ENCODE results near the gene ZNF804A. TPM values are rescaled to one million over a fixed set of nuclear protein-coding genes. Genes with fewer than 3 reads are reported as not detected.
"Not testable (repeated sequence)": the region's sequence is repeated elsewhere in the genome, so short reads cannot be mapped to it uniquely, and the experiment has no call there.

Gene ZNF804A
- total RNA-seq, 2 experiments from 2014 or later, result not detected

GRCh38 chr2:184875212-184875611 lies 276.9 kb downstream of the ZNF804A start:
- Mint-ChIP-seq H3K36me3 (ENCODE audit: low read depth) (no peaks in the 10 kb centered on the region), H3K4me1 (ENCODE audit: low read depth) (no peaks in the 10 kb centered on the region), H3K4me3 (no peak overlapping the region), H3K27ac (no peak overlapping the region), H3K9me3 (ENCODE audit: insufficient read depth) (peaks cover 4% of the 10 kb centered on the region), H3K27me3 (ENCODE audit: low read depth) (no peaks in the 10 kb centered on the region)
- CTCF ChIA-PET, result no interaction called here
- POLR2A ChIA-PET, result no interaction called here
- no peak for DNase-seq
- no peak for ATAC-seq

GRCh38 chr2:184875911-184876310 lies 277.6 kb downstream of the ZNF804A start:
- H3K9me3 Mint-ChIP-seq (ENCODE audit: insufficient read depth), result no peaks in the 10 kb centered on the region
- no peaks in the 10 kb centered on the region for H3K4me1 Mint-ChIP-seq (ENCODE audit: low read depth)
- ATAC-seq, result no peak
- no peaks in the 10 kb centered on the region for H3K27me3 Mint-ChIP-seq (ENCODE audit: low read depth)
- H3K27ac Mint-ChIP-seq, result no peak overlapping the region
- CTCF ChIA-PET, result no interaction called here
- H3K36me3 Mint-ChIP-seq (ENCODE audit: low read depth), result no peaks in the 10 kb centered on the region
- POLR2A ChIA-PET, result no interaction called here
- no peak overlapping the region for H3K4me3 Mint-ChIP-seq
- DNase-seq, result no peak

DNA sequence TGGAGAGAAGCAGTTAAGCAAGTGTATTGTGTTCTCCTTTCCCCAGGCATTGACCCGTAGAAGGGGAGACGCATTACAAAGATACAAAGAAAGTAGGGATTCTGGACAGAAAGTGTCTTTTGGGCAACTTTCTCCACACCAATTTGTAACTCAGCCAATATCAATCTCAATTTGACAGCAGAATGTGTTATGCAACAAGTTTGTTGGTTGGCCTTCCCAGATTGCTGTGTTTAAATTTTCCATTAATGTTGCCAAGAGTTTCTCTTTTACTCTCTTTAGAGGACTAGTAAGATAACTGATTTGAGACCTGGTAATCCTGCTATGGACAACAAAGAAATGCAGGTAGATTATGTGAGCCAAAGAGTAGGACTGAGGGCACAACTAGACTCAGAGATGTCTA lies 279.6 kb downstream of the ZNF804A start:
- DNase-seq, result no peak
- Mint-ChIP-seq H3K4me1 (ENCODE audit: low read depth) (no peaks in the 10 kb centered on the region), H3K27me3 (ENCODE audit: low read depth) (no peaks in the 10 kb centered on the region), H3K4me3 (no peak overlapping the region), H3K36me3 (ENCODE audit: low read depth) (no peaks in the 10 kb centered on the region), H3K9me3 (ENCODE audit: insufficient read depth) (no peaks in the 10 kb centered on the region), H3K27ac (no peak overlapping the region)
- POLR2A ChIA-PET, result no interaction called here
- CTCF ChIA-PET, result no interaction called here
- ATAC-seq, result no peak

GRCh38 chr2:184879671-184880070 lies 281.3 kb downstream of the ZNF804A start:
- no peak for ATAC-seq
- ChIA-PET POLR2A (no interaction called here), CTCF (no interaction called here)
- peaks cover under 1% of the 10 kb centered on the region for H3K9me3 Mint-ChIP-seq (ENCODE audit: insufficient read depth)
- no peaks in the 10 kb centered on the region for H3K27me3 Mint-ChIP-seq (ENCODE audit: low read depth)
- H3K27ac Mint-ChIP-seq, result no peak overlapping the region
- no peak for DNase-seq
- H3K4me3 Mint-ChIP-seq, result no peak overlapping the region
- no peaks in the 10 kb centered on the region for H3K36me3 Mint-ChIP-seq (ENCODE audit: low read depth)
- H3K4me1 Mint-ChIP-seq (ENCODE audit: low read depth), result no peaks in the 10 kb centered on the region

DNA sequence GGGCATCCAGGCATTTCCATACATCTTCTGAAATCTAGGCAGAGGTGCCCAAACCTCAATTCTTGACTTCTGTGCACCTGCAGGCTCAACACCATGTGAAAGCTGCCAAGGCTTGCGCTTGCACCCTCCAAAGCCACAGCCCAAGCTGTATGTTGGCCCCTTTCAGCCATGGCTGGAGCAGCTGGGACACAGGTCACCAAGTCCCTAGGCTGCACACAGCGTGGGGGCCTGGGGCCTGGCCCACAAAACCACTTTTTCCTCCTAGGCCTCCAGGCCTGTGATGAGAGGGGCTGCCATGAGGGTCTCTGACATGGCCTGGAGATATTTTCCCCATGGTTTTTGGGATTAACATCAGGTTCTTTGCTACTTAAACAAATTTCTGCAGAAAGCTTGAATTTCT lies 288.3 kb downstream of the ZNF804A start:
- H3K27ac Mint-ChIP-seq; H3K27me3 Mint-ChIP-seq (ENCODE audit: low read depth); H3K4me3 Mint-ChIP-seq; ATAC-seq; CTCF ChIA-PET; H3K36me3 Mint-ChIP-seq (ENCODE audit: low read depth); DNase-seq; H3K4me1 Mint-ChIP-seq (ENCODE audit: low read depth); POLR2A ChIA-PET: not testable (repeated sequence)
- peaks cover 15% of the 10 kb centered on the region for H3K9me3 Mint-ChIP-seq (ENCODE audit: insufficient read depth)

- ChIA-PET POLR2A (no interaction called here), CTCF (no interaction called here)
- Mint-ChIP-seq H3K36me3 (ENCODE audit: low read depth) (no peaks in the 10 kb centered on the region), H3K27ac (no peak overlapping the region), H3K4me3 (no peak overlapping the region), H3K27me3 (ENCODE audit: low read depth) (no peaks in the 10 kb centered on the region), H3K9me3 (ENCODE audit: insufficient read depth) (peaks cover 9% of the 10 kb centered on the region), H3K4me1 (ENCODE audit: low read depth) (no peaks in the 10 kb centered on the region)
- DNase-seq (no peak), ATAC-seq (no peak)
Observed at GRCh38 chr2:184890311-184890710, 292.0 kb downstream of the ZNF804A start.

- Mint-ChIP-seq H3K4me3 (no peak overlapping the region), H3K9me3 (ENCODE audit: insufficient read depth) (peaks cover 4% of the 10 kb centered on the region), H3K27me3 (ENCODE audit: low read depth) (no peaks in the 10 kb centered on the region), H3K27ac (no peak overlapping the region), H3K36me3 (ENCODE audit: low read depth) (no peaks in the 10 kb centered on the region), H3K4me1 (ENCODE audit: low read depth) (no peaks in the 10 kb centered on the region)
- DNase-seq, result no peak
- no peak for ATAC-seq
- POLR2A ChIA-PET, result no interaction called here
- CTCF ChIA-PET, result no interaction called here
Observed at GRCh38 chr2:184904991-184905390, 306.7 kb downstream of the ZNF804A start.

GRCh38 chr2:184906160-184906559 lies 307.8 kb downstream of the ZNF804A start:
- Mint-ChIP-seq H3K36me3 (ENCODE audit: low read depth) (no peaks in the 10 kb centered on the region), H3K27me3 (ENCODE audit: low read depth) (no peaks in the 10 kb centered on the region), H3K27ac (no peak overlapping the region), H3K9me3 (ENCODE audit: insufficient read depth) (peaks cover 8% of the 10 kb centered on the region), H3K4me3 (no peak overlapping the region), H3K4me1 (ENCODE audit: low read depth) (no peaks in the 10 kb centered on the region)
- POLR2A ChIA-PET, result no interaction called here
- CTCF ChIA-PET, result no interaction called here
- no peak for DNase-seq
- ATAC-seq, result no peak

GRCh38 chr2:184906709-184907108 lies 308.4 kb downstream of the ZNF804A start:
- Mint-ChIP-seq H3K36me3 (ENCODE audit: low read depth) (no peaks in the 10 kb centered on the region), H3K4me1 (ENCODE audit: low read depth) (no peaks in the 10 kb centered on the region), H3K9me3 (ENCODE audit: insufficient read depth) (peaks cover 14% of the 10 kb centered on the region), H3K27ac (no peak overlapping the region), H3K4me3 (no peak overlapping the region), H3K27me3 (ENCODE audit: low read depth) (no peaks in the 10 kb centered on the region)
- CTCF ChIA-PET, result no interaction called here
- DNase-seq (no peak), ATAC-seq (no peak)
- POLR2A ChIA-PET, result no interaction called here

GRCh38 chr2:184908966-184909365 lies 310.6 kb downstream of the ZNF804A start:
- POLR2A ChIA-PET, result no interaction called here
- CTCF ChIA-PET, result no interaction called here

DNA sequence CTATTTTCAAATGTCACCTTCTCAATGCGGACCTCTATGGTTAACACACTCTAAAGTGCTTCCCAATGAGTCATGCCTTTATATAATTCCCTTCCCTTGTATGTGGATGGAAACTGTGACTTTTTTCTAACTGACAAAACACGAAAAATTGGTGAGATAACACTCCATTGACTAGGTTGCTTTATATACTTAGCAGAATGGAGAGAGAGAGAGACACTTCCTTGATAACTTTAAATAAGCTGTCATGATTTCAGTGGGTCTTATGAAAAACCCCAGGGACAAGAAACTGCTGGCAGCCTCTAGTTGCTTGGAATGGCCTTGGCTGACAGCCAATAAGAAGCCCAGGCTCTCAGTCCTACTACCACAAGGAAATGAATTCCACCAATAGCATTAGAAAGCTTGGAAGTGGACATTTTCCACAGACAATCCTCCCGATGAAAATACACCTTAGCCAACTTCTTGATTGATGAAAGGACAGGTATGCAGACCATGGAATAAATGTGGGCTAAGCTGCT lies 322.2 kb downstream of the ZNF804A start:
- POLR2A ChIA-PET, result no interaction called here
- no peak overlapping the region for H3K4me3 Mint-ChIP-seq
- no peak for DNase-seq
- H3K4me1 Mint-ChIP-seq (ENCODE audit: low read depth), result no peaks in the 10 kb centered on the region
- no peak overlapping the region for H3K27ac Mint-ChIP-seq
- peaks cover 6% of the 10 kb centered on the region for H3K9me3 Mint-ChIP-seq (ENCODE audit: insufficient read depth)
- H3K27me3 Mint-ChIP-seq (ENCODE audit: low read depth), result no peaks in the 10 kb centered on the region
- ATAC-seq, result no peak
- CTCF ChIA-PET, result no interaction called here
- no peaks in the 10 kb centered on the region for H3K36me3 Mint-ChIP-seq (ENCODE audit: low read depth)

More at GRCh38 chr2:184908966-184909365, 310.6 kb downstream of the ZNF804A start:
- Mint-ChIP-seq H3K4me3 (no peak overlapping the region), H3K9me3 (ENCODE audit: insufficient read depth) (peaks cover 16% of the 10 kb centered on the region), H3K27ac (no peak overlapping the region), H3K4me1 (ENCODE audit: low read depth) (no peaks in the 10 kb centered on the region), H3K27me3 (ENCODE audit: low read depth) (no peaks in the 10 kb centered on the region), H3K36me3 (ENCODE audit: low read depth) (no peaks in the 10 kb centered on the region)
- ATAC-seq (no peak), DNase-seq (no peak)

DNA sequence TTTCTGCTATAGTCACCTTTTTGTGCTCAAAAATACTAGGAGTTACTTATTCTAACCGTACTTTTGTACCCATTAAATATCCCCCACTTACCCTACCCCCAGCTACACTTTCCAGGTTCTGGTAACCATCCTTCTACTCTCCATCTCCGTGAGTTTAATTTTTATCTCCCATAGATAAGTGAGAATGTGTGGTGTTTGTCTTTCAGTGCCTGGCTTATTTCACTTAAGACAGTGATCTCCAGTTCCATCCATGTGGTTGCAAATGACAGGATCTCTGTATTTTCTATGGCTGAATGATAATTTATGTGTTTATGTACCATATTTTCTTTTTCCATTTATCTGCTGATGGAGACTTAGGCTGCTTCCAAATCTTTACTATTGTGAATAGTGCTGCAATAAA lies 323.3 kb downstream of the ZNF804A start:
- no peak for DNase-seq
- peaks cover 17% of the 10 kb centered on the region for H3K9me3 Mint-ChIP-seq (ENCODE audit: insufficient read depth)
- no peaks in the 10 kb centered on the region for H3K27me3 Mint-ChIP-seq (ENCODE audit: low read depth)
- H3K27ac Mint-ChIP-seq, result no peak overlapping the region
- H3K4me3 Mint-ChIP-seq, result no peak overlapping the region
- no peaks in the 10 kb centered on the region for H3K36me3 Mint-ChIP-seq (ENCODE audit: low read depth)
- H3K4me1 Mint-ChIP-seq (ENCODE audit: low read depth), result no peaks in the 10 kb centered on the region
- ATAC-seq, result no peak
- POLR2A ChIA-PET, result no interaction called here
- CTCF ChIA-PET, result no interaction called here

DNA sequence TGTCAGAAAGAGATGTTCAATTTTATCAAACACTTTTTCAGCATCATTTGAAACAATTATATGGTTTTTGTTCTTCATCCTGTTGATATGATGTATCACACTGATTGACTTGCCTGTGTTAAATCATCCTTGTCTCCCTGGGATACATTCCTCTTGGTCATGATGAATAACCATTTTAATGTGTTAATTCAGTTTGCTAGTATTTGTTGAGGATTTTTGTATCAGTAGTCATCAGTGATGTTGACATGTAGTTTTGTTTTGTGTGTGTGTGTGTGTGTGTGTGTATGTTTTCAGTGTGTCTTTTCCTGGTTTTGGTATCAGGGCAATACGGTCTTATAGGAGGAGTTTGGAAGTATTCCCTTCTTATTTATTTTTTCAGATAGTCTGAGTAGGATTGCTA lies 325.4 kb downstream of the ZNF804A start:
- Mint-ChIP-seq H3K4me1 (ENCODE audit: low read depth) (no peaks in the 10 kb centered on the region), H3K27me3 (ENCODE audit: low read depth) (no peaks in the 10 kb centered on the region), H3K27ac (no peak overlapping the region), H3K4me3 (no peak overlapping the region), H3K9me3 (ENCODE audit: insufficient read depth) (peaks cover 24% of the 10 kb centered on the region), H3K36me3 (ENCODE audit: low read depth) (no peaks in the 10 kb centered on the region)
- POLR2A ChIA-PET, result no interaction called here
- DNase-seq (no peak), ATAC-seq (no peak)
- CTCF ChIA-PET, result no interaction called here
